IMR-90 (cell line): ENCODE data around the gene SBF2. TPM values are rescaled to one million over a fixed set of nuclear protein-coding genes. Genes with fewer than 3 reads are reported as not detected.

ENCODE experiments used
- ATAC-seq: fragments of 200-7000 bp; cut with Tn5 transposase; 2 replicates; pipeline ENCODE4 v1.9.1; 2020; ENCODE audit warnings: low read depth, mild to moderate bottlenecking, moderate library complexity
- BruUV-seq: library from RNA; stranded (reverse); fragments of 400-500 nt; replicated peaks from 2 replicates; lab custom pipeline; 2021; lab: Mats Ljungman, UMichigan
- CTCF ChIA-PET: fragments of 300-600 bp; formaldehyde crosslinking; extraction: SDS; loops from one replicate; lab custom pipeline; 2021; ENCODE audit warnings: antibody characterized with exemption; lab: Yijun Ruan, JAX
- POLR2A ChIA-PET: fragments of 300-600 bp; sonication (Branson Sonifier 250); formaldehyde crosslinking; loops from one replicate; lab custom pipeline; 2022; ENCODE audit warnings: antibody characterized with exemption; ENCODE audit not compliant: unreplicated experiment; lab: Charles Lee
- DNase-seq: peaks from one replicate; pipeline ENCODE4 v3.0.0; 2013
- H2AFZ ChIP-seq: replicated peaks from 2 replicates; pipeline ENCODE3; 2013; ENCODE audit warnings: low read length, mild to moderate bottlenecking; ENCODE audit not compliant: poor library complexity
- H2AK5ac ChIP-seq: 2 replicates; pipeline ENCODE4 v1.6.1; 2013; ENCODE audit warnings: low read depth, low read length, inconsistent platforms
- H2AK9ac ChIP-seq: replicated peaks from 2 replicates; pipeline ENCODE3; 2013; ENCODE audit warnings: mild to moderate bottlenecking, low read depth, low read length, moderate library complexity; ENCODE audit not compliant: poor library complexity
- H2BK120ac ChIP-seq: 2 replicates; pipeline ENCODE4 v1.6.1; 2013; ENCODE audit warnings: low read depth, low read length, inconsistent platforms
- H2BK15ac ChIP-seq: 3 replicates; pipeline ENCODE4 v1.6.1; 2013; ENCODE audit warnings: low read depth, low read length, inconsistent platforms
- H2BK20ac ChIP-seq: 2 replicates; pipeline ENCODE4 v1.6.1; 2013; ENCODE audit warnings: low read depth, mild to moderate bottlenecking, inconsistent platforms, low read length, moderate library complexity
- H2BK5ac ChIP-seq: 2 replicates; pipeline ENCODE4 v1.6.1; 2013; ENCODE audit warnings: mild to moderate bottlenecking, low read depth, low read length, inconsistent platforms; ENCODE audit not compliant: poor library complexity, severe bottlenecking
- H3K14ac ChIP-seq: replicated peaks from 2 replicates; pipeline ENCODE4 v1.6.1; 2013; ENCODE audit warnings: low read depth, low read length, inconsistent platforms
- H3K18ac ChIP-seq: 2 replicates; pipeline ENCODE4 v1.6.1; 2013; ENCODE audit warnings: low read depth, low read length, control low read depth
- H3K23ac ChIP-seq: 2 replicates; pipeline ENCODE4 v1.6.1; 2013; ENCODE audit warnings: low read depth, low read length, inconsistent platforms
- H3K27ac ChIP-seq: 2 replicates; pipeline ENCODE4 v1.5.1; 2013; ENCODE audit warnings: mild to moderate bottlenecking, control low read depth, low read length; ENCODE audit not compliant: insufficient read depth
- H3K27me3 ChIP-seq: 2 replicates; pipeline ENCODE4 v1.6.1; 2013; ENCODE audit warnings: low read length; ENCODE audit not compliant: control insufficient read depth, insufficient read depth
- H3K36me3 ChIP-seq: 2 replicates; pipeline ENCODE4 v1.6.1; 2013; ENCODE audit warnings: low read length, mixed read lengths; ENCODE audit not compliant: control insufficient read depth, insufficient read depth
- H3K4ac ChIP-seq: 2 replicates; pipeline ENCODE4 v1.6.1; 2013; ENCODE audit warnings: low read depth, low read length, inconsistent platforms
- H3K4me1 ChIP-seq: 2 replicates; pipeline ENCODE4 v1.6.1; 2013; ENCODE audit warnings: low read length, mixed read lengths; ENCODE audit not compliant: control insufficient read depth, insufficient read depth
- H3K4me2 ChIP-seq: 2 replicates; pipeline ENCODE4 v1.6.1; 2013; ENCODE audit warnings: low read depth, mild to moderate bottlenecking, control low read depth, low read length, moderate library complexity
- H3K4me3 ChIP-seq: 2 replicates; pipeline ENCODE4 v1.5.1; 2013; ENCODE audit warnings: low read depth, mild to moderate bottlenecking, control low read depth, low read length, moderate library complexity; ENCODE audit not compliant: insufficient read depth
- H3K56ac ChIP-seq: 2 replicates; pipeline ENCODE4 v1.6.1; 2013; ENCODE audit warnings: low read length, inconsistent platforms; ENCODE audit not compliant: insufficient read depth; ENCODE audit errors: extremely low read depth
- H3K79me1 ChIP-seq, 2 experiments: 2 replicates each; pipeline ENCODE4 v1.6.1; 2013; ENCODE audit warnings: low read length in 2 of 2, inconsistent platforms in 1 of 2, low read depth in 1 of 2
- H3K9ac ChIP-seq: 2 replicates; pipeline ENCODE4 v1.6.1; 2013; ENCODE audit warnings: low read depth, low read length, control low read depth
- H3K9me1 ChIP-seq: 2 replicates; pipeline ENCODE4 v1.6.1; 2013; ENCODE audit warnings: low read length, inconsistent platforms; ENCODE audit not compliant: insufficient read depth
- H3K9me3 ChIP-seq: 2 replicates; pipeline ENCODE4 v1.6.1; 2013; ENCODE audit warnings: low read length; ENCODE audit not compliant: control insufficient read depth, insufficient read depth
- H4K20me1 ChIP-seq: 2 replicates; pipeline ENCODE4 v1.6.1; 2013; ENCODE audit warnings: low read length, inconsistent platforms; ENCODE audit not compliant: insufficient read depth
- H4K5ac ChIP-seq: 2 replicates; pipeline ENCODE4 v1.6.1; 2013; ENCODE audit warnings: mild to moderate bottlenecking, low read depth, low read length, control low read depth
- H4K8ac ChIP-seq, 2 experiments: 2 replicates each; pipeline ENCODE4 v1.6.1; 2013; ENCODE audit warnings: low read depth in 2 of 2, low read length in 2 of 2, control low read depth in 1 of 2, inconsistent platforms in 1 of 2
- H4K91ac ChIP-seq: 2 replicates; pipeline ENCODE4 v1.6.1; 2013; ENCODE audit warnings: low read depth, low read length, inconsistent platforms; ENCODE audit not compliant: insufficient read depth
- CHD1 ChIP-seq: IDR thresholded peaks from 2 replicates; pipeline ENCODE4 v1.6.1; 2012; ENCODE audit warnings: low read depth, low read length, improper control_type of control experiment
- CTCF ChIP-seq: conservative IDR thresholded peaks from 2 replicates; pipeline ENCODE4 v1.5.1; 2012; ENCODE audit warnings: mild to moderate bottlenecking, low read depth, low read length, improper control_type of control experiment
- FOS ChIP-seq: fragments of 150-350 bp; IDR thresholded peaks from 2 replicates; pipeline ENCODE4 v1.6.1; 2016; ENCODE audit warnings: low read depth, low read length
- MAFK ChIP-seq: IDR thresholded peaks from 2 replicates; pipeline ENCODE4 v1.6.1; 2012; ENCODE audit warnings: low read depth, low read length, improper control_type of control experiment
- MXI1 ChIP-seq: IDR thresholded peaks from 2 replicates; pipeline ENCODE4 v1.6.1; 2012; ENCODE audit warnings: low read depth, mild to moderate bottlenecking, low read length, moderate library complexity, borderline replicate concordance
- RAD21 ChIP-seq: IDR thresholded peaks from 2 replicates; pipeline ENCODE4 v1.6.1; 2012; ENCODE audit warnings: low read length, improper control_type of control experiment
- RCOR1 ChIP-seq: IDR thresholded peaks from 2 replicates; pipeline ENCODE4 v1.6.1; 2012; ENCODE audit warnings: mild to moderate bottlenecking, low read length, improper control_type of control experiment; ENCODE audit not compliant: insufficient replicate concordance
- SMC3 ChIP-seq: fragments of 150-350 bp; IDR thresholded peaks from 2 replicates; pipeline ENCODE4 v1.6.1; 2016; ENCODE audit warnings: low read depth, mild to moderate bottlenecking, antibody characterized with exemption, low read length, moderate library complexity
- WGBS, 2 experiments: methylation state at CpG; one replicate each; pipeline versions ENCODE4 v1.1.5 to v1.1.7; 2013; ENCODE audit warnings: missing lambda C conversion rate in 2 of 2; ENCODE audit not compliant: insufficient read length in 1 of 2; ENCODE audit errors: extremely low coverage in 2 of 2; 5-methylcytosine and 5-hydroxymethylcytosine counted together
- dilution Hi-C: fragments of 300-500 bp; cut with HindIII; formaldehyde crosslinking; loops from one replicate; pipeline ENCODE4 v1.14.3; 2018; ENCODE audit warnings: low sequenced_read_pairs; ENCODE audit not compliant: unreplicated experiment
- in situ Hi-C: fragments of 300-500 bp; cut with MboI; formaldehyde crosslinking; loops from 3 replicates; pipeline ENCODE4 v1.14.3; 2019; ENCODE audit warnings: low sequenced_read_pairs, inconsistent platforms, mixed read lengths
- intact Hi-C: fragments of 100-400 bp; cut with micrococcal nuclease; formaldehyde crosslinking; loops from 2 replicates; pipeline ENCODE4 v1.10.0; 2022
- polyA plus RNA-seq, 3 experiments: library from polyadenylated mRNA; depleted of rRNA; stranded (reverse); fragments of >200 nt; gene quantifications; 2 replicates each; pipeline ENCODE4 v1.2.3, GENCODE V29; 2012; ENCODE audit warnings: low replicate concordance in 1 of 3
- total RNA-seq: library from RNA; depleted of rRNA; stranded (reverse); fragments of >200 nt; gene quantifications from 2 replicates; pipeline ENCODE4 v1.2.3, GENCODE V29; 2012

Gene SBF2
- total and polyA plus RNA-seq, 2 of the 4 experiments (the other 2 are of a cell fraction): 23.8 to 51.8 TPM

GRCh38 chr11:9990221-9990973 lies 303.6 kb downstream of the SBF2 start:
- WGBS, 2 experiments: no CpG with 5 or more reads among the region's 4 CpGs
- POLR2A ChIA-PET: interaction anchor here (0.6 kb wide), 1 partner anchor 315 kb away, joined by 5 read pairs; the partner anchor contains the start of gene ADM
- in situ Hi-C loops: loop anchor here (25.0 kb wide), 1 partner anchor 747 kb away; no protein-coding TSS in a partner anchor

More at GRCh38 chr11:9990221-9990973, 303.6 kb downstream of the SBF2 start:
- Histone ChIP-seq H2BK120ac (no peak overlapping the region), H3K18ac (peak overlapping the region; percentile 36; the same call in 1 of the 2 replicates), H3K4me3 (no peak overlapping the region), H3K9me3 (no peaks in the 10 kb centered on the region), H4K5ac (no peak overlapping the region), H3K14ac (peak overlapping the region; percentile 59; the same call in 1 of the 2 replicates), H2BK20ac (no peak overlapping the region), H3K56ac (no peak overlapping the region), H4K8ac (no peak overlapping the region), H2AFZ (no peak overlapping the region), H3K23ac (no peak overlapping the region; the same call in 1 of the 2 replicates), H3K4me2 (no peak overlapping the region), H3K4ac (no peak overlapping the region), H2BK15ac (no peak overlapping the region), H3K79me1 (peaks cover 0 to 6% of the 10 kb centered on the region in 2 experiments; a peak in 3 of 4 replicates), H3K9ac (no peak overlapping the region), H4K20me1 (no peaks in the 10 kb centered on the region), H3K27me3 (no peaks in the 10 kb centered on the region), H4K91ac (no peak overlapping the region), H3K36me3 (no peaks in the 10 kb centered on the region), H2AK5ac (no peak overlapping the region), H2AK9ac (no peak overlapping the region), H3K27ac (no peak overlapping the region), H2BK5ac (peak overlapping the region; percentile 54), H3K9me1 (no peaks in the 10 kb centered on the region), H3K4me1 (peaks cover 2% of the 10 kb centered on the region)
- CTCF ChIA-PET: interaction anchor here (0.7 kb wide), 1 partner anchor 90 kb away, joined by 3 read pairs; no protein-coding TSS in a partner anchor
- dilution Hi-C loops: no loop called here
- DNase-seq: peak; percentile 37
- no TSS peak for BruUV-seq
- TF ChIP-seq SMC3 (no peak), RAD21 (peak; percentile 53), MXI1 (no peak), CTCF (peak; percentile 41), CHD1 (no peak), FOS (no peak), MAFK (no peak), RCOR1 (no peak)
- intact Hi-C loops: loop anchor here (2.0 to 5.0 kb wide), 2 partner anchors 87 to 314 kb away; partner anchors contain the start of gene ADM
- ATAC-seq: peak; percentile 53
